Stimulated activated naive CD8-positive, alpha-beta T cell treated with anti-CD3 and anti-CD28 coated beads, Interleukin-15, amount 100 ng/mL, for 72 hours (primary cell): ENCODE results near the gene THOC5.
"Not testable (repeated sequence)": the region's sequence is repeated elsewhere in the genome, so short reads cannot be mapped to it uniquely, and the experiment has no call there.

Experiments
- ATAC-seq: fragments of 150-1000 bp; cut with Tn5 transposase; 2 replicates; pipeline ENCODE4 v1.10.0; 2021; ENCODE audit warnings: mild to moderate bottlenecking, moderate library complexity
- DNase-seq, 2 donors: peaks; one replicate each; pipeline ENCODE4 v3.0.0; 2021 to 2022
- H3K27ac Mint-ChIP-seq, 2 donors: one replicate each; pipeline ENCODE4 v1.8.0; 2022; ENCODE audit warnings: mild to moderate bottlenecking in 2 of 2, mixed read lengths in 2 of 2, moderate library complexity in 2 of 2
- H3K27me3 Mint-ChIP-seq: one replicate; pipeline ENCODE4 v1.8.0; 2022; ENCODE audit warnings: mixed read lengths
- H3K4me1 Mint-ChIP-seq: one replicate; pipeline ENCODE4 v1.8.0; 2022; ENCODE audit warnings: mild to moderate bottlenecking, mixed read lengths
- H3K4me3 Mint-ChIP-seq, 2 donors: one replicate each; pipeline ENCODE4 v1.8.0; 2022; ENCODE audit warnings: mild to moderate bottlenecking in 2 of 2, mixed read lengths in 2 of 2, moderate library complexity in 1 of 2
- H3K9me3 Mint-ChIP-seq, 2 donors: one replicate each; pipeline ENCODE4 v1.8.0; 2022; ENCODE audit warnings: mixed read lengths in 2 of 2

THOC5 gene

GRCh38 chr22:29570456-29570855, 16.9 kb upstream of the THOC5 start:
- DNase-seq = no peak
- Mint-ChIP-seq H3K27ac (no peak overlapping the region), H3K4me1 (peaks cover 7% of the 10 kb centered on the region), H3K4me3 (no peak overlapping the region), H3K9me3 (no peaks in the 10 kb centered on the region), H3K27me3 (no peaks in the 10 kb centered on the region)
- no peak for ATAC-seq

GRCh38 chr22:29569011-29569678, 15.6 kb upstream of the THOC5 start:
- DNase-seq = no peak
- no peak for ATAC-seq
- H3K27ac Mint-ChIP-seq = peak overlapping the region in 1 of 2 donors; percentile 0
- H3K4me1 Mint-ChIP-seq = peaks cover 7% of the 10 kb centered on the region
- no peaks in the 10 kb centered on the region for H3K27me3 Mint-ChIP-seq
- H3K4me3 Mint-ChIP-seq = no peak overlapping the region
- H3K9me3 Mint-ChIP-seq = no peaks in the 10 kb centered on the region

- H3K4me1 Mint-ChIP-seq = peaks cover 7% of the 10 kb centered on the region
- DNase-seq = no peak
Measured at GRCh38 chr22:29567338-29567737, 13.8 kb upstream of the THOC5 start.

GRCh38 chr22:29566513-29566912, 13.0 kb upstream of the THOC5 start:
- not testable (repeated sequence) for H3K4me3 Mint-ChIP-seq, ATAC-seq, H3K4me1 Mint-ChIP-seq, H3K27me3 Mint-ChIP-seq, DNase-seq, H3K9me3 Mint-ChIP-seq, H3K27ac Mint-ChIP-seq

More at GRCh38 chr22:29567338-29567737, 13.8 kb upstream of the THOC5 start:
- Mint-ChIP-seq H3K4me3 (no peak overlapping the region), H3K27ac (no peak overlapping the region), H3K27me3 (no peaks in the 10 kb centered on the region), H3K9me3 (no peaks in the 10 kb centered on the region)
- no peak for ATAC-seq

- no peak for DNase-seq
- no peaks in the 10 kb centered on the region for H3K4me1 Mint-ChIP-seq
- ATAC-seq = no peak
- H3K4me3 Mint-ChIP-seq = no peak overlapping the region
- no peaks in the 10 kb centered on the region for H3K9me3 Mint-ChIP-seq
- H3K27me3 Mint-ChIP-seq = no peaks in the 10 kb centered on the region
- no peak overlapping the region for H3K27ac Mint-ChIP-seq
Measured at GRCh38 chr22:29563652-29564460, 10.3 kb upstream of the THOC5 start.

- Mint-ChIP-seq H3K9me3 (no peaks in the 10 kb centered on the region), H3K27me3 (no peaks in the 10 kb centered on the region), H3K4me3 (no peak overlapping the region), H3K27ac (no peak overlapping the region), H3K4me1 (peaks cover under 1% of the 10 kb centered on the region)
- ATAC-seq (no peak), DNase-seq (no peak)
Measured at GRCh38 chr22:29559853-29560252, 6.3 kb upstream of the THOC5 start.

- DNase-seq (no peak), ATAC-seq (no peak)
- no peaks in the 10 kb centered on the region for H3K9me3 Mint-ChIP-seq
- H3K4me1 Mint-ChIP-seq = peaks cover 7% of the 10 kb centered on the region
- no peak overlapping the region for H3K4me3 Mint-ChIP-seq
- no peak overlapping the region for H3K27ac Mint-ChIP-seq
- no peaks in the 10 kb centered on the region for H3K27me3 Mint-ChIP-seq
Measured at GRCh38 chr22:29559030-29559429, 5.5 kb upstream of the THOC5 start.

- peaks cover 12% of the 10 kb centered on the region for H3K4me1 Mint-ChIP-seq
- H3K27ac Mint-ChIP-seq = peak overlapping the region in 1 of 2 donors; percentile 14
- DNase-seq = no peak
- peak overlapping the region in 1 of 2 donors; percentile 3 for H3K4me3 Mint-ChIP-seq
- no peak for ATAC-seq
- H3K9me3 Mint-ChIP-seq = no peaks in the 10 kb centered on the region
- no peaks in the 10 kb centered on the region for H3K27me3 Mint-ChIP-seq
Measured at GRCh38 chr22:29555065-29555644, 1.6 kb upstream of the THOC5 start.

GRCh38 chr22:29552357-29552756, 1.2 kb downstream of the THOC5 start:
- H3K9me3 Mint-ChIP-seq, DNase-seq, ATAC-seq, H3K27me3 Mint-ChIP-seq: not testable (repeated sequence)
- Mint-ChIP-seq H3K4me1 (peaks cover 12% of the 10 kb centered on the region), H3K27ac (peak overlapping the region; percentile 97 to 98), H3K4me3 (peak overlapping the region; percentile 88 to 89)

GRCh38 chr22:29550005-29550404, 3.6 kb downstream of the THOC5 start:
- Mint-ChIP-seq H3K27me3 (no peaks in the 10 kb centered on the region), H3K4me1 (peaks cover 16% of the 10 kb centered on the region), H3K27ac (peak overlapping the region in 1 of 2 donors; percentile 1), H3K9me3 (no peaks in the 10 kb centered on the region), H3K4me3 (no peak overlapping the region)
- DNase-seq = no peak
- no peak for ATAC-seq

GRCh38 chr22:29545045-29545444, 8.5 kb downstream of the THOC5 start:
- not testable (repeated sequence) for ATAC-seq, H3K27me3 Mint-ChIP-seq, H3K9me3 Mint-ChIP-seq, H3K4me3 Mint-ChIP-seq, DNase-seq
- Mint-ChIP-seq H3K4me1 (peaks cover 12% of the 10 kb centered on the region), H3K27ac (peak overlapping the region in 1 of 2 donors; percentile 68)

GRCh38 chr22:29541845-29542244, 11.7 kb downstream of the THOC5 start:
- no peaks in the 10 kb centered on the region for H3K9me3 Mint-ChIP-seq
- H3K4me1 Mint-ChIP-seq = peaks cover 12% of the 10 kb centered on the region
- no peak overlapping the region for H3K27ac Mint-ChIP-seq
- DNase-seq (no peak), ATAC-seq (no peak)
- H3K27me3 Mint-ChIP-seq = no peaks in the 10 kb centered on the region
- H3K4me3 Mint-ChIP-seq = no peak overlapping the region

GRCh38 chr22:29539105-29539504, 14.5 kb downstream of the THOC5 start:
- no peaks in the 10 kb centered on the region for H3K9me3 Mint-ChIP-seq
- H3K4me1 Mint-ChIP-seq = no peaks in the 10 kb centered on the region
- no peak for ATAC-seq
- no peak overlapping the region for H3K4me3 Mint-ChIP-seq
- H3K27ac Mint-ChIP-seq = peak overlapping the region in 1 of 2 donors; percentile 72
- DNase-seq = no peak
- no peaks in the 10 kb centered on the region for H3K27me3 Mint-ChIP-seq

GRCh38 chr22:29536411-29536810, 17.1 kb downstream of the THOC5 start:
- no peak overlapping the region for H3K4me3 Mint-ChIP-seq
- no peak overlapping the region for H3K27ac Mint-ChIP-seq
- no peaks in the 10 kb centered on the region for H3K4me1 Mint-ChIP-seq
- ATAC-seq (no peak), DNase-seq (no peak)
- no peaks in the 10 kb centered on the region for H3K27me3 Mint-ChIP-seq
- H3K9me3 Mint-ChIP-seq = no peaks in the 10 kb centered on the region

- Mint-ChIP-seq H3K27me3 (no peaks in the 10 kb centered on the region), H3K9me3 (no peaks in the 10 kb centered on the region), H3K4me3 (no peak overlapping the region), H3K27ac (no peak overlapping the region), H3K4me1 (no peaks in the 10 kb centered on the region)
- DNase-seq (no peak), ATAC-seq (no peak)
Measured at GRCh38 chr22:29531419-29531818, 22.1 kb downstream of the THOC5 start.

GRCh38 chr22:29530716-29531115, 22.8 kb downstream of the THOC5 start:
- ATAC-seq (no peak), DNase-seq (no peak)
- Mint-ChIP-seq H3K27me3 (no peaks in the 10 kb centered on the region), H3K27ac (peak overlapping the region in 1 of 2 donors; percentile 28), H3K9me3 (no peaks in the 10 kb centered on the region), H3K4me1 (no peaks in the 10 kb centered on the region), H3K4me3 (no peak overlapping the region)
